Chondrocyte (in vitro differentiated cells): Measurements from ENCODE around the gene RBBP8NL. TPM values are rescaled to one million over a fixed set of nuclear protein-coding genes. Genes with fewer than 3 reads are reported as not detected.

Experiments used
- DNase-seq: peaks from one replicate; pipeline ENCODE4 v3.0.0; 2021; ENCODE audit warnings: mixed read lengths, low spot score
- H3K27ac Mint-ChIP-seq: one replicate; pipeline ENCODE4 v1.8.0; 2021; ENCODE audit warnings: mild to moderate bottlenecking, moderate library complexity, mixed read lengths; ENCODE audit not compliant: unreplicated experiment
- H3K27me3 Mint-ChIP-seq: 2 replicates; pipeline ENCODE4 v1.8.0; 2021; ENCODE audit warnings: low read depth, mixed read lengths
- H3K36me3 Mint-ChIP-seq: 2 replicates; pipeline ENCODE4 v1.8.0; 2021; ENCODE audit warnings: low read depth, mixed read lengths
- H3K4me1 Mint-ChIP-seq: 2 replicates; pipeline ENCODE4 v1.8.0; 2021; ENCODE audit warnings: low read depth, mild to moderate bottlenecking, mixed read lengths
- H3K4me3 Mint-ChIP-seq: one replicate; pipeline ENCODE4 v1.8.0; 2021; ENCODE audit warnings: mild to moderate bottlenecking, moderate library complexity, mixed read lengths; ENCODE audit not compliant: unreplicated experiment
- H3K9me3 Mint-ChIP-seq: 2 replicates; pipeline ENCODE4 v1.8.0; 2021; ENCODE audit warnings: low read depth, mixed read lengths
- CTCF ChIP-seq: fragments of 200-600 bp; sonication (generic); IDR thresholded peaks from 2 replicates; pipeline ENCODE4 v1.5.0; 2021; ENCODE audit warnings: antibody characterized with exemption, mild to moderate bottlenecking, moderate library complexity
- total RNA-seq: library from RNA; stranded (reverse); gene quantifications from 3 replicates; pipeline ENCODE4 v1.2.1, GENCODE V29; 2021

The RBBP8NL gene
- total RNA-seq, 1 donor from 2014 or later: not detected

- no peak overlapping the region for H3K27ac Mint-ChIP-seq
- no peak overlapping the region for H3K4me3 Mint-ChIP-seq
- TF ChIP-seq CTCF: no peak
- H3K27me3 Mint-ChIP-seq: peaks cover 8% of the 10 kb centered on the region
- no peaks in the 10 kb centered on the region for H3K4me1 Mint-ChIP-seq
- H3K36me3 Mint-ChIP-seq: no peaks in the 10 kb centered on the region
- H3K9me3 Mint-ChIP-seq: no peaks in the 10 kb centered on the region
- DNase-seq: no peak
Observed at GRCh38 chr20:62460678-62461077, 33.3 kb upstream of the RBBP8NL start.

GRCh38 chr20:62459488-62459887 is 32.1 kb upstream of the RBBP8NL start:
- peaks cover 11% of the 10 kb centered on the region for H3K27me3 Mint-ChIP-seq
- TF ChIP-seq CTCF: no peak
- no peaks in the 10 kb centered on the region for H3K4me1 Mint-ChIP-seq
- H3K36me3 Mint-ChIP-seq: no peaks in the 10 kb centered on the region
- H3K4me3 Mint-ChIP-seq: no peak overlapping the region
- H3K9me3 Mint-ChIP-seq: no peaks in the 10 kb centered on the region
- DNase-seq: no peak
- no peak overlapping the region for H3K27ac Mint-ChIP-seq

- TF ChIP-seq CTCF: no peak
- Mint-ChIP-seq H3K4me1 (no peaks in the 10 kb centered on the region), H3K27ac (no peak overlapping the region), H3K27me3 (peaks cover 8% of the 10 kb centered on the region), H3K36me3 (no peaks in the 10 kb centered on the region), H3K9me3 (no peaks in the 10 kb centered on the region), H3K4me3 (no peak overlapping the region)
- DNase-seq: no peak
Observed at GRCh38 chr20:62458275-62459251, 31.2 kb upstream of the RBBP8NL start.

GRCh38 chr20:62457831-62458230 is 30.5 kb upstream of the RBBP8NL start:
- DNase-seq: no peak
- TF ChIP-seq CTCF: no peak
- H3K4me1 Mint-ChIP-seq: no peaks in the 10 kb centered on the region
- no peaks in the 10 kb centered on the region for H3K9me3 Mint-ChIP-seq
- H3K4me3 Mint-ChIP-seq: no peak overlapping the region
- H3K27ac Mint-ChIP-seq: no peak overlapping the region
- peaks cover 8% of the 10 kb centered on the region for H3K27me3 Mint-ChIP-seq
- no peaks in the 10 kb centered on the region for H3K36me3 Mint-ChIP-seq

- Mint-ChIP-seq H3K36me3 (no peaks in the 10 kb centered on the region), H3K4me1 (no peaks in the 10 kb centered on the region), H3K4me3 (no peak overlapping the region), H3K27ac (no peak overlapping the region), H3K27me3 (peaks cover 8% of the 10 kb centered on the region), H3K9me3 (no peaks in the 10 kb centered on the region)
- no peak for DNase-seq
- TF ChIP-seq CTCF: no peak
Observed at GRCh38 chr20:62457098-62457497, 29.8 kb upstream of the RBBP8NL start.
